ENCODE data around the gene DUSP15.

DNA sequence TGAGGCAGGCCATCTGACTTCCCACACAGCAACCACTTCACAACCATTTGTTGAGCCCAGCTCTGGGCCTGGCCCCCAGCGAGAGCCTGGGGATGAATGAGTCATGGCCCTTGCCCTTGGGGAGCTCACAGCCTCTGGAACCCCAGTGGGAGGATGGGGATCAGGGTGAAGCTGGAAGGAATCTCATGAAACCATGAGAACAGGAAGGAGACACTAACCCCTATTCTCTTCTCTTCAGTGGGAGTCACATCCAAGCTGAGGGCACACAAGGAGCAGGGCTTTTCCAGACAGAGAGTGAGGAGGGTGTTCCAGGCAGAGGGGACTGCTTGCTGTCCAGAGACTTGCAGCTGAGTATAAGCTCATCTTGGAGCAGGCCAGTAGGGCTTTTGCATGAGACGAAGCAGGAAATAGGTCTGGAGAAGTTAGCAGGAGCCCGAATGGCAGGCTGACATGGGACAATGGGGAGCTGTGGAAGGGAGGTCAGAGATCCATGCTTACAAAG, 32.4 kb downstream of the DUSP15 start:
- TF ChIP-seq, protein P1, sequence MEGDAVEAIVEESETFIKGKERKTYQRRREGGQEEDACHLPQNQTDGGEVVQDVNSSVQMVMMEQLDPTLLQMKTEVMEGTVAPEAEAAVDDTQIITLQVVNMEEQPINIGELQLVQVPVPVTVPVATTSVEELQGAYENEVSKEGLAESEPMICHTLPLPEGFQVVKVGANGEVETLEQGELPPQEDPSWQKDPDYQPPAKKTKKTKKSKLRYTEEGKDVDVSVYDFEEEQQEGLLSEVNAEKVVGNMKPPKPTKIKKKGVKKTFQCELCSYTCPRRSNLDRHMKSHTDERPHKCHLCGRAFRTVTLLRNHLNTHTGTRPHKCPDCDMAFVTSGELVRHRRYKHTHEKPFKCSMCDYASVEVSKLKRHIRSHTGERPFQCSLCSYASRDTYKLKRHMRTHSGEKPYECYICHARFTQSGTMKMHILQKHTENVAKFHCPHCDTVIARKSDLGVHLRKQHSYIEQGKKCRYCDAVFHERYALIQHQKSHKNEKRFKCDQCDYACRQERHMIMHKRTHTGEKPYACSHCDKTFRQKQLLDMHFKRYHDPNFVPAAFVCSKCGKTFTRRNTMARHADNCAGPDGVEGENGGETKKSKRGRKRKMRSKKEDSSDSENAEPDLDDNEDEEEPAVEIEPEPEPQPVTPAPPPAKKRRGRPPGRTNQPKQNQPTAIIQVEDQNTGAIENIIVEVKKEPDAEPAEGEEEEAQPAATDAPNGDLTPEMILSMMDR (IDR thresholded peaks at IDR 0.05; ENCODE audit: control extremely low read depth in 1 of 3, insufficient read depth in 1 of 3, low read depth in 1 of 3, low read length in 3 of 3): no peak
- no peak for TF ChIP-seq TAF1 (IDR thresholded peaks at IDR 0.05; ENCODE audit: low read depth, low read length)
- TF ChIP-seq EP300 (IDR thresholded peaks at IDR 0.05; ENCODE audit: borderline replicate concordance in 1 of 2, low read depth in 2 of 2, low read length in 2 of 2): no peak
- TF ChIP-seq, protein P2, sequence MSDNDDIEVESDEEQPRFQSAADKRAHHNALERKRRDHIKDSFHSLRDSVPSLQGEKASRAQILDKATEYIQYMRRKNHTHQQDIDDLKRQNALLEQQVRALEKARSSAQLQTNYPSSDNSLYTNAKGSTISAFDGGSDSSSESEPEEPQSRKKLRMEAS (IDR thresholded peaks at IDR 0.05): no peak
- TF ChIP-seq GABPA (IDR thresholded peaks at IDR 0.05; ENCODE audit: borderline replicate concordance, insufficient read depth, low read length): no peak
- no peak for TF ChIP-seq POLR2A (IDR thresholded peaks at IDR 0.05; ENCODE audit: control extremely low read depth in 1 of 2, low read depth in 2 of 2, low read length in 2 of 2)
- TF ChIP-seq GTF2F1 (IDR thresholded peaks at IDR 0.05; ENCODE audit: borderline replicate concordance, low read depth, low read length): no peak
- TF ChIP-seq SP1 (IDR thresholded peaks at IDR 0.05; ENCODE audit: low read depth, low read length): no peak
- no peak for TF ChIP-seq EZH2 (IDR thresholded peaks at IDR 0.05; ENCODE audit: low read depth, low read length, severe bottlenecking)
- TF ChIP-seq ASH2L (IDR thresholded peaks at IDR 0.05; ENCODE audit: low read length): no peak

All from H1 (cell line).